Mononuclear cell (primary cell): ENCODE measurements around the gene NID1. TPM values are rescaled to one million over a fixed set of nuclear protein-coding genes. Genes with fewer than 3 reads are reported as not detected.
A peak's percentile ranks its signal among the peaks of the same experiment; 100 is the strongest.

ENCODE experiments used
- H3K27me3 ChIP-seq: 2 replicates; pipeline ENCODE4 v1.6.0; 2011; ENCODE audit warnings: low read length, control low read depth; ENCODE audit not compliant: insufficient read depth
- H3K4me1 ChIP-seq: 2 replicates; pipeline ENCODE4 v1.5.1; 2011; ENCODE audit warnings: mild to moderate bottlenecking, low read length, control low read depth; ENCODE audit not compliant: insufficient read depth
- H3K4me3 ChIP-seq: 2 replicates; pipeline ENCODE4 v1.5.1; 2011; ENCODE audit warnings: mild to moderate bottlenecking, low read length, moderate library complexity
- H3K9me3 ChIP-seq: 2 replicates; pipeline ENCODE4 v1.5.1; 2011; ENCODE audit warnings: low read depth, mild to moderate bottlenecking, control low read depth, low read length
- total RNA-seq: library from RNA; depleted of rRNA; stranded (reverse); fragments of >200 nt; gene quantifications from one replicate; pipeline ENCODE4 v1.2.3, GENCODE V29; 2012

The NID1 gene, protein sequence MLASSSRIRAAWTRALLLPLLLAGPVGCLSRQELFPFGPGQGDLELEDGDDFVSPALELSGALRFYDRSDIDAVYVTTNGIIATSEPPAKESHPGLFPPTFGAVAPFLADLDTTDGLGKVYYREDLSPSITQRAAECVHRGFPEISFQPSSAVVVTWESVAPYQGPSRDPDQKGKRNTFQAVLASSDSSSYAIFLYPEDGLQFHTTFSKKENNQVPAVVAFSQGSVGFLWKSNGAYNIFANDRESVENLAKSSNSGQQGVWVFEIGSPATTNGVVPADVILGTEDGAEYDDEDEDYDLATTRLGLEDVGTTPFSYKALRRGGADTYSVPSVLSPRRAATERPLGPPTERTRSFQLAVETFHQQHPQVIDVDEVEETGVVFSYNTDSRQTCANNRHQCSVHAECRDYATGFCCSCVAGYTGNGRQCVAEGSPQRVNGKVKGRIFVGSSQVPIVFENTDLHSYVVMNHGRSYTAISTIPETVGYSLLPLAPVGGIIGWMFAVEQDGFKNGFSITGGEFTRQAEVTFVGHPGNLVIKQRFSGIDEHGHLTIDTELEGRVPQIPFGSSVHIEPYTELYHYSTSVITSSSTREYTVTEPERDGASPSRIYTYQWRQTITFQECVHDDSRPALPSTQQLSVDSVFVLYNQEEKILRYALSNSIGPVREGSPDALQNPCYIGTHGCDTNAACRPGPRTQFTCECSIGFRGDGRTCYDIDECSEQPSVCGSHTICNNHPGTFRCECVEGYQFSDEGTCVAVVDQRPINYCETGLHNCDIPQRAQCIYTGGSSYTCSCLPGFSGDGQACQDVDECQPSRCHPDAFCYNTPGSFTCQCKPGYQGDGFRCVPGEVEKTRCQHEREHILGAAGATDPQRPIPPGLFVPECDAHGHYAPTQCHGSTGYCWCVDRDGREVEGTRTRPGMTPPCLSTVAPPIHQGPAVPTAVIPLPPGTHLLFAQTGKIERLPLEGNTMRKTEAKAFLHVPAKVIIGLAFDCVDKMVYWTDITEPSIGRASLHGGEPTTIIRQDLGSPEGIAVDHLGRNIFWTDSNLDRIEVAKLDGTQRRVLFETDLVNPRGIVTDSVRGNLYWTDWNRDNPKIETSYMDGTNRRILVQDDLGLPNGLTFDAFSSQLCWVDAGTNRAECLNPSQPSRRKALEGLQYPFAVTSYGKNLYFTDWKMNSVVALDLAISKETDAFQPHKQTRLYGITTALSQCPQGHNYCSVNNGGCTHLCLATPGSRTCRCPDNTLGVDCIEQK
- total RNA-seq: 6.1 TPM

DNA sequence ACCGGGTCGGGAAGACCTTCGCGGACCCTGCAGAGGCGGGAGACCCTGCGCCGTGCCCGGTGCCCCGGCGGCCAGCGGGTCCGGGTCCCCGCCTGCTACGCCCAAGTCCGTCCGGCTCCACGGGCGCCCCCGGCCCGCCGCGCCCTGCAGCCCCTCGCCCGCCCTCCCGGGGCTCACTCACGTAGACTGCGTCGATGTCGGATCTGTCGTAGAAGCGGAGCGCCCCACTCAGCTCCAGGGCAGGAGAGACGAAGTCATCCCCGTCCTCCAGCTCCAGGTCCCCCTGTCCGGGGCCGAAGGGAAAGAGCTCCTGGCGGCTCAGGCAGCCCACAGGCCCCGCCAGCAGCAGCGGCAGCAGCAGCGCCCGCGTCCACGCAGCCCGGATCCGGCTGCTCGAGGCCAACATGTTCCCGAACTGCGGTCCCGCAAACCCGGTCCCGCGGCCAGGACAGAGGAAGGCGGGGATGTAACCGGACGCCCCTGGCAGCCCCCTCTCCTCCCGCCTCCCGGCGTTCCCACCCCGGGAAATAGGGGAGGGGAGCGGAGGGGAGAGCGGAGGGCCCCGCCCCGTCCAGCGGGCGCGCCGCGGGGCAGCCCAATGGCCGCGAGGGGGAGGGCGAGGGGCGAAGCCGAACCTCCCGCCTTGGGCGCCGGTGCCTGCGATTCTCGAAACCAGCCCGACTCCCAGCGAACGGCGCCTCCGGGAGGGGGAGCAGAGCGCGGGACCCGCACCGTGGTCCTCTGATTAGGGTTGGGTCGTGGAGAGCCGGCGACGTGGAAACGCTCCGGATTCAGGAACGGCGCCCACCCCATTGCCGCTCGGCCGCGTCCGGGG, at the start of gene NID1:
NID1 (minus strand) TSS at position 417 of the 835 bp plus-strand sequence; CDS start at position 406, 11 bp downstream.
- H3K27me3 ChIP-seq: peaks cover 38% of the 10 kb centered on the region
- peak within 1 kb of the TSS; percentile 35 for H3K4me3 ChIP-seq
- H3K4me1 ChIP-seq: peaks cover 40% of the 10 kb centered on the region
- no peaks in the 10 kb centered on the region for H3K9me3 ChIP-seq

DNA sequence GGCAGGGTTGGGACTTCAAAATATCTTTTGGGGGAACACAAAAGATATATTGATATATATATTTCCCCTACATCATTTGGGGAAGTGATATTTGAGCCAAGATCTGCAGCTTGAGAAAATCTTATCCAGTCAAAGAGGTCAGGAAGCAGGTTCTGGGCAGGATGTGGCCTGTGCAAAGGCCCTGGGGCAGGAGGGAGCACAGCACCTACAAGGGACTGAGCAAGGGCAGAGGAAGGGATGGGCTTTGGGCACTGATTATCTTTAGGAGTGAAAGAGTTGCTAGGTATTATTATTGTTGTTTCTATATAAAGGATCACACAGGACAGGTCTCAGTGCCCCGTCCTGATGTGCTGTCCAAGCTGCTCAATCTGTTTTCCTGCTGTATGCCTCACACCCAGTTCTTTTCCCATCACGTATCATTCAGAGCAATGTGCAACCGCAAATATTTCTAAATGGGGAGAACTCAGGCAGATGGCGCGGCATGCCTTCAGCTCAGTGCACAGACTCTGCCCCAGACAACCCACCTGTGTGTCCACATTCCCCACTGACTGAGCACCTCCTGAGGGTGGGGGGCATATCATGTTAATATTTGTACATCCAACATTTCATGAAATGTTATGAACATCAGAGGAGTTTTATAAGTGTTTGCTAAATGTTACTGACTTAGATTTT, 49.3 kb upstream of the NID1 start:
- Histone ChIP-seq H3K4me3 (no peak overlapping the region), H3K9me3 (no peaks in the 10 kb centered on the region), H3K4me1 (no peaks in the 10 kb centered on the region), H3K27me3 (no peaks in the 10 kb centered on the region)

DNA sequence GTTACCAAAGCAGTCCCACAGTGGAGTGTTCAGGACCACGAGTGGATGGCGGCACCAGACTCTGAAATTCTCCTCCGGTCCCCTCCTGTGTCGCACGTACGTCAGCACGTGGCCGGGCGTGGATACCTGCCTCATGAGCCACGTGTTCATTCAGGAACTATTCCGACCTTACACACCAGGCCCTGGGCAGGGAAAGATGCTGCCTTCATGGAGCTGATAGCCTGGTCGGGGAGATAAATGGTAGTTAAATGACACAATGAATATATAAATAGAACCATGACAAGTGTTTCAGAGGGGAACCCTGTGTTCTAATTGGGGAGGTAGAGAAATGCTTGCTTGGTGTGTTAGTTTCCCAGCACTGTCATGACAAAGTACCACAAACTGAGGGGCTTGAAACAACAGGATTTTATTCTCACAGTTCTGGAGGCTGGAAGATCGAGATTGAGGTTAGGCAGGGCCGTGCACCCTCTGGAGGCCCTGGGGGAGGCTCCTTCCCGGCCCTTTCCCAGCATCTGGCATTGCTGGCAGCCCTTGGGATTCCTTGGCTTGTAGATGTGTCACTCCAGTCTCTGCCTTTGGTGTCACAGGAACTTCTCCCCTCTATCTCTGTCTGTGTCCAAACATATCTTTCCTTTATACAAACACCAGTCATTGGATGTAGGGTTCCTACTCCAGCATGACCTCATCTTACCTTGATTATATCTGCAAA, 48.6 kb upstream of the NID1 start:
- H3K9me3 ChIP-seq: no peaks in the 10 kb centered on the region
- H3K4me1 ChIP-seq: no peaks in the 10 kb centered on the region
- H3K4me3 ChIP-seq: no peak overlapping the region
- no peaks in the 10 kb centered on the region for H3K27me3 ChIP-seq

DNA sequence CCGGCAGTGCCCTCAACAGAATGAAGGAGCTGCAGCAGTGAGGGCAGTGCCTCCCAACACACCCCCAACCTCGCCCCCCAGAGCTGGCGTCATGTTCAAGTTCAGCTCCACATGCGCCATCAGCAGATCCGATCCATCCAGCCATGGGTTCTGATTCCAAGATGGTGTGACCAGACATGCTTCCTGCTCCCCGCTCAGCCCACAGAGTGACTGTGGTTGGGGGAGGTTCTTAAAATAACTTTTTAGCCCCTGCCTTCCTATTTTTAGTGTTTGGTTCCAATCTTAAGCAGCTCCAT, 47.4 kb upstream of the NID1 start:
- Histone ChIP-seq H3K4me1 (no peaks in the 10 kb centered on the region), H3K9me3 (no peaks in the 10 kb centered on the region), H3K4me3 (no peak overlapping the region), H3K27me3 (no peaks in the 10 kb centered on the region)

DNA sequence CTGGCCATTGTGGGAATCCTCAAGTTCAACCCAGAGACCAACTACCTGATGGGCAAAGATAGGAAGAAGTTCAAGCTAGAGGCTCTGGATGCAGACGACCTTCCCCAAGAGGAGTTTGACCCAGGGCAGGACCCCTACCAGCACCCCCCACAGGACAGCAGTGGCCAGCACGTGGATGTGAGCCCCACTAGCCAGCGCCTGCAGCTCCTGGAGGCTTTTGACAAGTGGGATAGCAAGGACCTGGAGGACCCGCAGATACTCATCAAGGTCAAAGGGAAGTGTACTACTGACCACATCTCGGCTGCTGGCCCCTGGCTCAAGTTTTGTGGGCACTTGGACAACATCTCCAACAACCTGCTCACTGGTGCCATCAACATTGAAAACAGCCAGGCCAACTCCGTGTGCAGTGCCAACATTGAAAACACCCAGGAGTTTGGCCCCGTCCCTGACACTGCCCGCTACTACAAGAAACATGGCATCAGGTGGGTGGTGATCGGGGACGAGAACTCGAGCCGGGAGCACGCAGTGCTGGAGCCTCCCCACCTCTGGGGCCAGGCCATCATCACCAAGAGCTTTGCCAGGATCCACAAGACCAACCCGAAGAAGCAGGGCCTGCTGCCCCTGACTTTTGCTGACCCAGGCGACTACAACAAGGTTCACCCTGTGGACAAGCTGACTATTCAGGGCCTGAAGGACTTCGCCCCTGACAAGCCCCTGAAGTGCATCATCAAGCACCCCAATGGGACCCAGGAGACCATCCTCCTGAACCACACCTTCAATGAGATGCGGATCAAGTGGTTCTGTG, 46.8 kb upstream of the NID1 start:
- no peak overlapping the region for H3K4me3 ChIP-seq
- H3K27me3 ChIP-seq: no peaks in the 10 kb centered on the region
- H3K4me1 ChIP-seq: no peaks in the 10 kb centered on the region
- H3K9me3 ChIP-seq: no peaks in the 10 kb centered on the region

DNA sequence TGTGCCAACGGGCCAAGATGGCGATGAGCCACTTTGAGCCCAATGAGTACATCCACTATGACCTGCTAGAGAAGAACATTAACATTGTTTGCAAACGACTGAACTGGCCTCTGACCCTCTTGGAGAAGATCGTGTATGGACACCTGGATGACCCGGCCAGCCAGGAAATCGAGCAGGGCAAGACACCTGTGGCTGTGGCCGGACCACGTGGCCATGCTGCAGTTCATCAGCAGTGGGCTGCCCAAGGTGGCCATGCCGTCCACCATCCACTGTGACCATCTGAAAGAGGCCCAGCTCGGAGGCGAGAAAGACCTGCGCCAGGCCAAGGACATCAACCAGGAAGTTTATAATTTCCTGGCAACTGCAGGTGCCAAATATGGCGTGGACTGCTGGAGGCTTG, 45.2 kb upstream of the NID1 start:
- no peak overlapping the region for H3K4me3 ChIP-seq
- H3K4me1 ChIP-seq: no peaks in the 10 kb centered on the region
- no peaks in the 10 kb centered on the region for H3K27me3 ChIP-seq
- no peaks in the 10 kb centered on the region for H3K9me3 ChIP-seq

DNA sequence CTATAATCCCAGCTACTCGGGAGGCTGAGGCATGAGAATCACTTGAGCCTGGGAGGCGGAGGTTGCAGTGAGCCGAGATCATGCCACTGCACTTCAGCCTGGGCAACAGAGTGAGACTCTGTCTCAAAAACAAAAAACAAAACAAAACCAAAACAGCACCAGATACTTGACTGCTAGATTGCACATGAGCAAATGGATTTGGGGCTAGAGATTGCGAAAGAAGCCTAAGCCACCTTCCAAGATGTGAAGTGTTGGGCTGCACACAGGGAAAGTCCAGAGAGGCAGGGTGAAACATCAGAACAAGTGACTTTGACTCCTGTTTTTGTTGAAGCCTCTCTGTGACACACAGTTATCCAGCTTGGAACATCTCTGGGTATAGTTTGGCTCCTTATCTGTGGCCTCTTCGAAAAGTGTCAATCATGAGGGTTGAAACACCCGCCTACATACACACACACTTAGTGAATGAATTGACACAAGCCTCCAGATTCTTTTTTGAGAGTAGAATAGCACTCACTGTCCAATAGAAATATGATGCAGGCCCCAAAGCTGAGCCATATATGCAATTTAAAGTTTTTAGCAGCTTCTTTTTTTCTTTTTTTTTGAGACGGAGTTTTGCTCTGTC, 43.2 kb upstream of the NID1 start:
- H3K9me3 ChIP-seq: no peaks in the 10 kb centered on the region
- H3K4me1 ChIP-seq: no peaks in the 10 kb centered on the region
- no peak overlapping the region for H3K4me3 ChIP-seq

DNA sequence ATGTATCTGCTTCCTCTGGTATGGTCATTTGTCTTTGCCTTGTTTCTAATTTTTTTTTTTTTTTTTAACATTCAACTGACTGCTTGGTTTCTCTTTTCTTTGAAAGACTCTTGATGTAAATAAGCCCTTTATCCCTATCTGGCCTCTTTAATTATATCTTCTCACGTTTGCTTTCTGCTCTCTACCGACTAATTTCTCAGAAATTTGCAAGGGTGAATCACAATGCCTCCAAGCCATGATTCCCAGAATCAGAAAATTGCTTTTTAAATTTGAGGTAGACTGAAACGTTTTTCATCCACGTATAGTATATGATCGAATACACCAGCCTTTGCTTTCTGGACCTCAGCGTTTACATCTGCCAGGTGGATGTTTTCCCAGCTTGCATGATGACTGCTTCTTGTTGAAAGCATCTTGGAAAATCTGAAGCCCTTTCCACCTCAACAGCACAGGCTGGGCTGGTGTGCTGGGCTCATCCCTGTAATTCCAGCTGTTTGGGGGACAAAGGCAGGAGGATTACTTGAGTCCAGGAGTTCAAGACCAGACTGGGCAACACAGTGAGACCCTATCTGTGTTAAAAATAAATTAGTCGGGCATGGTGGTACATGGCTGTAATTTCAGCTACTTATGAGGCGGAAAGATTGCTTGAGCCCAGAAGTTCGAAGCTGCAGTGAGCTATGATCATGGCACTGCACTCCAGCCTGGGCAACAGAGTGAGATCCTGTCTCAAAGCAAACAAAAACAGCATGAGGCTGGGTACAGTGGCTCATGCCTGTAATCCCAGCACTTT, 42.4 kb upstream of the NID1 start:
- no peaks in the 10 kb centered on the region for H3K4me1 ChIP-seq
- H3K4me3 ChIP-seq: no peak overlapping the region
- no peaks in the 10 kb centered on the region for H3K27me3 ChIP-seq
- H3K9me3 ChIP-seq: no peaks in the 10 kb centered on the region

More for the DNA sequence above, 43.2 kb upstream of the NID1 start:
- H3K27me3 ChIP-seq: no peaks in the 10 kb centered on the region

DNA sequence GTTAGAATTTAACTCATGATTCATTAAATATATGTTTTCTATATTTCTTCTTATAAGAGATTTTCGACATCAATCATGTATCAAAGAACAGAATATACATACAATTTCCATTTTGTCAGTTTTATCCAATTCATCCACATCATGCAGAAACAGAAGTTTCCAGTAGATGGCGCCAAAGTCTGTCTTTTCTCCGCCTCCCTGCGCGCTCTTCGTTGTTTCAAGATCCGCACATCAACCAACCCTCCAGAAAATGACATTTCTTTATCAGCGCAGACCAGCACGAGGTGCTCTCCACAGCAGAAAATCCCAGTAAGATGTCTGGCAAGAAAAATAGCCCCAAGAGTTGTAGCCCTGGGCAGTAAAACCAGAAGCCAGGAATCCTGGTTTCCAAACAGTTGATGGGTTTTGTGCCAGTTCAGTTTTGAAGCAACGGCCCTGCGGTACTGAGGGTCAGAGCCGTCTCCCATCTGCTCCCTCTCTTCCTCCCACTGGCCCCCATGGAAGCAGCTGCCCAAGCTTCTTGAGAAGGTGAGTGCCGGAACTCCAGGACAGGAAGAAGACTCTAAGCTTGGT, 38.8 kb upstream of the NID1 start:
- H3K9me3 ChIP-seq: no peaks in the 10 kb centered on the region
- H3K4me1 ChIP-seq: no peaks in the 10 kb centered on the region
- H3K27me3 ChIP-seq: no peaks in the 10 kb centered on the region
- H3K4me3 ChIP-seq: no peak overlapping the region

DNA sequence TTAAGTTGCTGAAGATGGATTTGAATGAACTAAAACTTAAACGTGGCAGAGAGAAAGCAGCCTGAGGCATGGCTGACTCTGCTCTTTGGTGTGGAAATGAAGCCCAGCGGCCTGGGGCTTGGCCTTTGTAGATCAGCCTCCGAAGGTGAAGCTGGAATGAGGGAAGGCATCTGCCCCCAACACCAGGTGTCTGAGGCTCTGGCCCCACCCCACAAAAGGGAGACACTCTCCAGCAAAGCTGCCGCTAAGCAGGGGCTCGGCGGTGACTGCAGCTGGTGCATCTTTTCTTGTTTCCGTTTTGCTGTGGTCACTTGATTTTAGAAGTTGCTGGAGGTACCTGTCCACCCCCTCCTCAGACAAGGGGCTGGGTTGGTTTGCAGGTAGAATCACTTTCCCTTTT, 38.2 kb upstream of the NID1 start:
- Histone ChIP-seq H3K4me1 (no peaks in the 10 kb centered on the region), H3K9me3 (no peaks in the 10 kb centered on the region), H3K27me3 (no peaks in the 10 kb centered on the region), H3K4me3 (no peak overlapping the region)

DNA sequence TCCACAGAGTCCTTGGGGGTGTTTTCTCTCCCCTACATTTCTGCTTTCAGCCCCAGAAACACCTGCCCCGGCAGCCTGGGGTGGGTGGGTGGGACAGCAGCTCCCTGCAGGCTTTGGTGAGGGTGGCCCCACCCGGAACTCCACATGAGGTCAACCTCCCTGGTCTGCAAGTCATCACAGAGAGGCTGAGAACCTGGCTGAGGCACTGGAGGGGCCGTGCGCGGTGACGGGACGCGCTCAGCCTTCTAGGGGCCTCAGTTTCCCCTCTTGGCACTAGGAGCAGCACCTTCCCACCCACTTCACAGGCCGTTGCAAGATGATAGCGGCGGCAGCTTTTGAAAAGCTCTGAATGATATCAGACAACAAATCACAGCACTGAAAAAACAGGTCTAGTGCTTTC, 37.7 kb upstream of the NID1 start:
- H3K27me3 ChIP-seq: no peaks in the 10 kb centered on the region
- no peak overlapping the region for H3K4me3 ChIP-seq
- peaks cover 2% of the 10 kb centered on the region for H3K4me1 ChIP-seq
- H3K9me3 ChIP-seq: no peaks in the 10 kb centered on the region
